ENCODE data around the gene GPR161.

GPR161 gene

GRCh38 chr1:168090395-168090794, 46.3 kb downstream of the GPR161 start:
- Histone ChIP-seq H3K4me3 (ENCODE audit: low read depth, low read length) (no peak overlapping the region), H3K9ac (ENCODE audit: low read depth, low read length) (no peak overlapping the region), H3K36me3 (ENCODE audit: control insufficient read depth, insufficient read depth, low read length) (no peaks in the 10 kb centered on the region), H3K27me3 (ENCODE audit: control insufficient read depth, insufficient read depth, low read length) (no peaks in the 10 kb centered on the region), H3K9me3 (ENCODE audit: control insufficient read depth, insufficient read depth, low read length) (no peaks in the 10 kb centered on the region), H3K4me1 (ENCODE audit: control insufficient read depth, insufficient read depth, low read length) (peaks cover 2% of the 10 kb centered on the region)

GRCh38 chr1:168089979-168090337, 46.8 kb downstream of the GPR161 start:
- H3K36me3 ChIP-seq (ENCODE audit: control insufficient read depth, insufficient read depth, low read length): no peaks in the 10 kb centered on the region

GRCh38 chr1:168089326-168089978, 47.3 kb downstream of the GPR161 start:
- Histone ChIP-seq H3K27me3 (ENCODE audit: control insufficient read depth, insufficient read depth, low read length) (no peaks in the 10 kb centered on the region), H3K9ac (ENCODE audit: low read depth, low read length) (no peak overlapping the region), H3K36me3 (ENCODE audit: control insufficient read depth, insufficient read depth, low read length) (no peaks in the 10 kb centered on the region), H3K9me3 (ENCODE audit: control insufficient read depth, insufficient read depth, low read length) (no peaks in the 10 kb centered on the region), H3K4me3 (ENCODE audit: low read depth, low read length) (no peak overlapping the region), H3K4me1 (ENCODE audit: control insufficient read depth, insufficient read depth, low read length) (peaks cover 4% of the 10 kb centered on the region)

More at GRCh38 chr1:168089979-168090337, 46.8 kb downstream of the GPR161 start:
- Histone ChIP-seq H3K9ac (ENCODE audit: low read depth, low read length) (no peak overlapping the region), H3K9me3 (ENCODE audit: control insufficient read depth, insufficient read depth, low read length) (no peaks in the 10 kb centered on the region), H3K27me3 (ENCODE audit: control insufficient read depth, insufficient read depth, low read length) (no peaks in the 10 kb centered on the region), H3K4me1 (ENCODE audit: control insufficient read depth, insufficient read depth, low read length) (peaks cover 2% of the 10 kb centered on the region), H3K4me3 (ENCODE audit: low read depth, low read length) (no peak overlapping the region)

- Histone ChIP-seq H3K27me3 (ENCODE audit: control insufficient read depth, insufficient read depth, low read length) (no peaks in the 10 kb centered on the region), H3K4me1 (ENCODE audit: control insufficient read depth, insufficient read depth, low read length) (peaks cover 4% of the 10 kb centered on the region), H3K9ac (ENCODE audit: low read depth, low read length) (no peak overlapping the region)
Observed at GRCh38 chr1:168088511-168089325, 48.0 kb downstream of the GPR161 start.

DNA sequence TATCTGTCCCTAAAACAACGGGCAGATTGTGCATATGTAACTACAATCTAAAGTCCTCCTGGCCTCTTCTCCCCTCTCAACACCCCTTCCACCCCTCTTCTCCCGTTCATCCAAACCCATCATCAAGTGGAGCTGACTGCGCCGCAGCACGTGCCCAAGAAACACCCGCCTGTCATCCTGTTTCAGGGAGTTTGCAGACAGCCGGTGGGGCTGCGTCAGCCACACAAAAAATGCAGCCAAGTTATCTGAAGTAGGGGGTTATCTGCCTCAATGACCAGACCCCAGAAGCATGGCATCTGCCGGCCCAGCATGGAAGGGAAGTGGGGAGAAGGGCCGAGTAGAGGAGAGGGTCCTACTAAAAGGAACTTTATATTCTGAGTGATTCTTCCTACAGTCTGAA, 49.0 kb downstream of the GPR161 start:
- no peaks in the 10 kb centered on the region for H3K27me3 ChIP-seq (ENCODE audit: control insufficient read depth, insufficient read depth, low read length)
- H3K4me3 ChIP-seq (ENCODE audit: low read depth, low read length): no peak overlapping the region
- H3K36me3 ChIP-seq (ENCODE audit: control insufficient read depth, insufficient read depth, low read length): no peaks in the 10 kb centered on the region
- H3K4me1 ChIP-seq (ENCODE audit: control insufficient read depth, insufficient read depth, low read length): peaks cover 4% of the 10 kb centered on the region
- no peaks in the 10 kb centered on the region for H3K9me3 ChIP-seq (ENCODE audit: control insufficient read depth, insufficient read depth, low read length)
- no peak overlapping the region for H3K9ac ChIP-seq (ENCODE audit: low read depth, low read length)

More at GRCh38 chr1:168088511-168089325, 48.0 kb downstream of the GPR161 start:
- H3K36me3 ChIP-seq (ENCODE audit: control insufficient read depth, insufficient read depth, low read length): no peaks in the 10 kb centered on the region
- no peaks in the 10 kb centered on the region for H3K9me3 ChIP-seq (ENCODE audit: control insufficient read depth, insufficient read depth, low read length)
- no peak overlapping the region for H3K4me3 ChIP-seq (ENCODE audit: low read depth, low read length)

- H3K9me3 ChIP-seq (ENCODE audit: control insufficient read depth, insufficient read depth, low read length): no peaks in the 10 kb centered on the region
- H3K4me3 ChIP-seq (ENCODE audit: low read depth, low read length): no peak overlapping the region
- H3K27me3 ChIP-seq (ENCODE audit: control insufficient read depth, insufficient read depth, low read length): no peaks in the 10 kb centered on the region
- peaks cover 2% of the 10 kb centered on the region for H3K4me1 ChIP-seq (ENCODE audit: control insufficient read depth, insufficient read depth, low read length)
- no peak overlapping the region for H3K9ac ChIP-seq (ENCODE audit: low read depth, low read length)
- H3K36me3 ChIP-seq (ENCODE audit: control insufficient read depth, insufficient read depth, low read length): no peaks in the 10 kb centered on the region
Observed at GRCh38 chr1:168086438-168086837, 50.3 kb downstream of the GPR161 start.

DNA sequence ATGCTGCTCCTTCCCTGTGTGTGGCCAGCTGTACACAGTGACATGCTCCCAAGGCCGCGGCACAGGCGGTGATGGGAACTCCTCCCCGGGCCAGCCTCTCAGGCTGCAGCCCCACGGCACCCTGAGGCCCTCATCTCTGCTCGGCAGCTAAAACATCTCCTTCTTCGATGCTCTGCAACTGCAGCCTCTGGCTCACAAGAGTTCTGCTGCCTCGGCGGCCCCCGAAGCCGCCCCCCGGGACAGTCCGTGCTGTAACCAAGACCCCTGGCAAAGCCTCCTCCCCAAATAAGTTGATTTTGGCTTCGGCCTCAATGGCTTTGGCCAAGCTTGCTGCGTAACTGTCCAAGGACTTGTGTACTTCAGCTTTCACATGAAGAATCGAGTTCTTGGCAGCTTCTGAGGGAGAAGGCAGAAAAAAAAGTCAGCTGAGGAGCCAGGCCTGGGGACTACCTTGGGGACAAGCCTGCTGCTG, 51.3 kb downstream of the GPR161 start:
- H3K9ac ChIP-seq (ENCODE audit: low read depth, low read length): no peak overlapping the region

DNA sequence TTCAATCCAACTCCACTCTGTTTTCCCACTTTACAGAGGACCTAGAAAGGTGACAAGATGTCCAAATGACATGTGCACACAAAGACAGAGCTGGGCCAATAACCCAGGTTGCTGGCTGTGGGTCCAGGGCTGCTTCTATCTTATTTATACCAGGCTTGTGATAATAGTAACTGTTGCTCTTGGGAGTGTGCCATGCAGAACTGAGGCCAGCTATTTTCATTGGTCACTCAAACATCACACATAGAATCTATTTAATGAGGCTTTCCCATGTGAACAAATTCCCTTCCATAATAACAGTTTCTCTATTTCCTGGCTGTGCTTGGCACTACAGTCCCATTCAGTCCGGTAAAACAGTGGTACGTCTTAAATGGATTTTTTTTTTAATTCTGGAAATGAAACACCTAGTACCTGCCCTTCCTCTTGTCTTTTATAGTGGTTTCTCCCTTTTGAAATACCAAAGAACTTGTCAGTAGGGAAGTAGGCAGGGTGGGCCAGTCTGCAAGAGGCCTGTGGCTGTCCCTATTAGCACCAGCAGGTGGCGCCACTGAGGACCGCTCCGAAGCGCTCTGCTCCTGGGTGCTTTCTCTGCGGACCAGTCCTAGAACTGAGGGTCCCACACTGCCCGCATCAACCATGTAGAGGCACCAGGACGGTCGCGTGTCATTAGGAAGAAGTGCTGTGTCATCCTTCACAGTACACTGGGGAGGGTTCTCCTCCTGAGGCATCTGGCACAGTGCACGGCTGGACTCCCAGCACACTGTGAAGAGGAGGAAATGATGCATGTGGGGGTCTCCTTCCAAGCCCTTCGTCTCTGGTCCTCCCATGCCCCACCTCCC, 52.1 kb downstream of the GPR161 start:
- no peak overlapping the region for H3K9ac ChIP-seq (ENCODE audit: low read depth, low read length)
- H3K4me3 ChIP-seq (ENCODE audit: low read depth, low read length): no peak overlapping the region
- H3K9me3 ChIP-seq (ENCODE audit: control insufficient read depth, insufficient read depth, low read length): no peaks in the 10 kb centered on the region
- no peaks in the 10 kb centered on the region for H3K27me3 ChIP-seq (ENCODE audit: control insufficient read depth, insufficient read depth, low read length)
- peaks cover 2% of the 10 kb centered on the region for H3K4me1 ChIP-seq (ENCODE audit: control insufficient read depth, insufficient read depth, low read length)
- H3K36me3 ChIP-seq (ENCODE audit: control insufficient read depth, insufficient read depth, low read length): no peaks in the 10 kb centered on the region

More for the DNA sequence above, 51.3 kb downstream of the GPR161 start:
- H3K4me1 ChIP-seq (ENCODE audit: control insufficient read depth, insufficient read depth, low read length): peaks cover 2% of the 10 kb centered on the region
- H3K9me3 ChIP-seq (ENCODE audit: control insufficient read depth, insufficient read depth, low read length): no peaks in the 10 kb centered on the region
- no peaks in the 10 kb centered on the region for H3K27me3 ChIP-seq (ENCODE audit: control insufficient read depth, insufficient read depth, low read length)
- H3K4me3 ChIP-seq (ENCODE audit: low read depth, low read length): no peak overlapping the region
- H3K36me3 ChIP-seq (ENCODE audit: control insufficient read depth, insufficient read depth, low read length): no peaks in the 10 kb centered on the region

- Histone ChIP-seq H3K9ac (ENCODE audit: low read depth, low read length) (no peak overlapping the region), H3K36me3 (ENCODE audit: control insufficient read depth, insufficient read depth, low read length) (no peaks in the 10 kb centered on the region), H3K4me1 (ENCODE audit: control insufficient read depth, insufficient read depth, low read length) (peaks cover 2% of the 10 kb centered on the region), H3K27me3 (ENCODE audit: control insufficient read depth, insufficient read depth, low read length) (no peaks in the 10 kb centered on the region), H3K4me3 (ENCODE audit: low read depth, low read length) (no peak overlapping the region), H3K9me3 (ENCODE audit: control insufficient read depth, insufficient read depth, low read length) (no peaks in the 10 kb centered on the region)
Observed at GRCh38 chr1:168083456-168084325, 53.0 kb downstream of the GPR161 start.

- no peak overlapping the region for H3K9ac ChIP-seq (ENCODE audit: low read depth, low read length)
- H3K4me3 ChIP-seq (ENCODE audit: low read depth, low read length): no peak overlapping the region
- no peaks in the 10 kb centered on the region for H3K9me3 ChIP-seq (ENCODE audit: control insufficient read depth, insufficient read depth, low read length)
- no peaks in the 10 kb centered on the region for H3K36me3 ChIP-seq (ENCODE audit: control insufficient read depth, insufficient read depth, low read length)
- H3K27me3 ChIP-seq (ENCODE audit: control insufficient read depth, insufficient read depth, low read length): no peaks in the 10 kb centered on the region
- H3K4me1 ChIP-seq (ENCODE audit: control insufficient read depth, insufficient read depth, low read length): peaks cover 2% of the 10 kb centered on the region
Observed at GRCh38 chr1:168082008-168082876, 54.5 kb downstream of the GPR161 start.
